ENCODE results near the gene ASB9. TPM values are rescaled to one million over a fixed set of nuclear protein-coding genes. Genes with fewer than 3 reads are reported as not detected.
"Not testable (repeated sequence)": the region's sequence is repeated elsewhere in the genome, so short reads cannot be mapped to it uniquely, and the experiment has no call there.

The ASB9 gene
- polyA plus RNA-seq, 4 donors = 5.3 to 13.3 (median 12.3) TPM

GRCh38 chrX:15242899-15243555, 26.9 kb downstream of the ASB9 start:
- DNase-seq (ENCODE audit: low read depth in 4 of 4, low spot score in 3 of 4) = peak in 1 of 4 donors; percentile 4

GRCh38 chrX:15241301-15241700, 28.6 kb downstream of the ASB9 start:
- no peak for DNase-seq (ENCODE audit: low read depth in 4 of 4, low spot score in 3 of 4)

GRCh38 chrX:15240414-15240813, 29.5 kb downstream of the ASB9 start:
- DNase-seq (ENCODE audit: low read depth in 4 of 4, low spot score in 3 of 4) = no peak

- no peak for DNase-seq (ENCODE audit: low read depth in 4 of 4, low spot score in 3 of 4)
These were observed 33.7 kb downstream of the ASB9 start for GRCh38 chrX:15236146-15236545.

DNA sequence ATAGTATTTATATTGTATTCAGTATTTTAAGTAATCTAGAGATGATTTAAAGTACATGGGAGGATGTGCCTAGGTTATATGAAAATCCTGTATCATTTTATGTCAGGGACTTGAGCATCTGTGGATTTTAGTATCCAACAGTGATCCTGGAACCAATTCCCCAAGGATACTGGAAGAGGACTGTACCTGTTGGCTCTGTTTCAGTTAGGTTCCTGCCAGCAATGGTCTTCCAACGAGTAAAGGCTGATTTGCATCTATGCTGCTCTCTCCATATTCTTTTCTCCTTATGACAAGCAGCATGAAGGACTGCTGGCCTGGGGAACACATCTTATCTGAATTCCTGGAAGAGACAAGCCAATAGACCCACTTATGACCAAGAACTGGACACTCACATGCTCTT, 34.9 kb downstream of the ASB9 start:
- DNase-seq (ENCODE audit: low read depth in 4 of 4, low spot score in 3 of 4) = no peak

GRCh38 chrX:15233416-15234015, 36.4 kb downstream of the ASB9 start:
- DNase-seq (ENCODE audit: low read depth in 4 of 4, low spot score in 3 of 4) = no peak

DNA sequence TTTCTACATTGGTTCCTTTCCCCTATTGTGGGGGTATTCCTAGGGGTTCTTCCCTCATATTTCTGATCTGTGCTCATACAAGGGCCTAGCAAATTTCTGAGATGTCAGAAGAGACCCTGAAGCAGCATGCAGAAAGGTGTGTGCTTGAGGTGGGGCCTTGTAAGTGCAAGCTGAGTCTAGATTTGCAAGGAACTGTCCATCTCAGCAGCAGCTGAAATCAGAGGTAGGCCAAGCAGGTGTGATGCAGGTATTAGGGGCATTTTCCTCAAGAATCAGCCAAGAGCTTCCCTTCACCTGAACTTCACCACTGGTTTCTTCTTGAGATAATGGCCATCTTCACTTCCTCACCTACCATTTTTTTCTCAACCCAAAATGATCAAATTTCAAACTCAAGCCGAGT, 45.1 kb downstream of the ASB9 start:
- no peak for DNase-seq (ENCODE audit: low read depth in 4 of 4, low spot score in 3 of 4)

GRCh38 chrX:15221321-15221720, 48.6 kb downstream of the ASB9 start:
- DNase-seq (ENCODE audit: low read depth in 4 of 4, low spot score in 3 of 4) = no peak

DNA sequence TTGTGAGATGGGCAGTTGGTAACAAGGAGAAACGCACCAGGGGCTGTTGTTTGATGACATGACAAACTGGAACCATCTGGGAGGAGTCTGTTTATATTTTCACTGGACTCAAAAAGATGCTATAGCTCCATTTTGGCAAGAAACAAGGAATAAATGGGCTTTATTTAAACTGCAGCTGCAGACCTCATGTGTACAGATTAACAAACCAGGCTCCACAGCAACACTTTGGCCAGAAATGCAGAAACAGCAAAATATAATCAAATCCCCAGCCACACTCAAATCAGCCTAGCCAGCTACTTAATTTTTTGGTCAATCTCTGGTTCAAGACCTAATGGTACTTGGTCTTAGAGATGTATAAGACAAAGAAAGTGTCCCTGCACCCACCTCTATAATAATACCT, 52.7 kb downstream of the ASB9 start:
- DNase-seq (ENCODE audit: low read depth in 4 of 4, low spot score in 3 of 4) = no peak

GRCh38 chrX:15216280-15216679, 53.6 kb downstream of the ASB9 start:
- no peak for DNase-seq (ENCODE audit: low read depth in 4 of 4, low spot score in 3 of 4)

DNA sequence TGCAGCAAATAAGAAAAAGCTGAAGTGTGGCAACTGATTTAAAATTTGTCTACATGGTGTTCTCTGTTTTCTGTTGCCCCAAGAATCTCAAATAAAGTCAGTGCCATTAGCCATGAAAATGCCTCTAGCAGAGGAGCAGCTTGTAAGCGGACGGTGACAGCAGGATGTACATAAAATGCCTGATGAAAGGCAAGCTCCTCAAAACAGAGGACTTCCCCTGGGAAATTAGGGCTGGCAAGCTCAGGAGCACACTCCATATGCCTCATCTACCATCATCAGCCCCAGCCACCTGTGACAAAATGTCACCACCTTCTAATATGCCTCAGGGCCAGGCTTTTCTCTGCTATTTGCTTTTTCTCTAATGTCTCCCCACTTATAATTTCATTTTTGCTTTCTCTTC, 54.5 kb downstream of the ASB9 start:
- DNase-seq (ENCODE audit: low read depth in 4 of 4, low spot score in 3 of 4) = no peak

- no peak for DNase-seq (ENCODE audit: low read depth in 4 of 4, low spot score in 3 of 4)
These were observed 55.3 kb downstream of the ASB9 start for GRCh38 chrX:15214588-15214987.

- DNase-seq (ENCODE audit: low read depth in 4 of 4, low spot score in 3 of 4) = no peak
These were observed 60.8 kb downstream of the ASB9 start for GRCh38 chrX:15209096-15209495.

DNA sequence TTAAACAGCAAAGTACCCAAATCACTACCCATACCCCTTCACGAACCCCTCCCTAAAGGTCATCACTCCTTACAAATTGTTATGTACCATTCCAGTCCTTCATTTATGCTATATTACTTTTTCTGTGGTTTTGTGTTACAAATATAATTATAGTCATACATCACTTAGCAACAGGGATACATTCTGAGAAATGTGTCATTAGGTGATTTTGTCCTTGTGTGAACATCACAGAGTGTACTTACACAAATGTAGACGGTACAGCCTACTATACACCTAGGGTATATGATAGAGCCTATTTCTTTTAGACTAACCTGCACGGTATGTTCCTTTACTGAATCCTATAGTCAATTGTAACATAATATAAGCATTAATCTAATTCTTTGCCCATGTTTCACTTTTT, 61.9 kb downstream of the ASB9 start:
- no peak for DNase-seq (ENCODE audit: low read depth in 4 of 4, low spot score in 3 of 4)

- DNase-seq (ENCODE audit: low read depth in 4 of 4, low spot score in 3 of 4) = no peak
These were observed 62.5 kb downstream of the ASB9 start for GRCh38 chrX:15207384-15207783.

GRCh38 chrX:15206306-15206705, 63.6 kb downstream of the ASB9 start:
- DNase-seq (ENCODE audit: low read depth in 4 of 4, low spot score in 3 of 4) = no peak

GRCh38 chrX:15204130-15204751, 65.6 kb downstream of the ASB9 start:
- DNase-seq (ENCODE audit: low read depth in 4 of 4, low spot score in 3 of 4) = no peak

DNA sequence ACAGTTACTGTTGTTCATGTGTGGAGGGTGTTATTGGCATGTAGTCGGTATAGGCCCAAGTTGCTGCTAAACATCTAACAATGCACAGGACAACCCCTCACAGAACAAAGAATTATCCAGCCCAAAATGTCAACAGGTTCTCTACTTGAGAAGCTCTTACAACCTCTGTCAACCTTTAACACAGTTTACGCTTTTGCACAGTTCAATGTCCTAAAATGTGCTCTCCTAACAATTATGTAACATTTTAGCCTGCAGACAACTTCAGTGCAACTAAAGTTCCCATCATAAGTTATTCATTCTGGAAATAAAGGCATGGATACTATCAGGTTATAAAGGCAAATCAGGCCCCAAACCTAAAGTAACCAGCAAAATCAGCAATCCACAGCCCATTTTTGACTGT, 66.2 kb downstream of the ASB9 start:
- no peak for DNase-seq (ENCODE audit: low read depth in 4 of 4, low spot score in 3 of 4)

- no peak for DNase-seq (ENCODE audit: low read depth in 4 of 4, low spot score in 3 of 4)
These were observed 67.3 kb downstream of the ASB9 start for GRCh38 chrX:15202454-15203177.

GRCh38 chrX:15200871-15201270, 69.0 kb downstream of the ASB9 start:
- DNase-seq (ENCODE audit: low read depth in 4 of 4, low spot score in 3 of 4) = no peak

DNA sequence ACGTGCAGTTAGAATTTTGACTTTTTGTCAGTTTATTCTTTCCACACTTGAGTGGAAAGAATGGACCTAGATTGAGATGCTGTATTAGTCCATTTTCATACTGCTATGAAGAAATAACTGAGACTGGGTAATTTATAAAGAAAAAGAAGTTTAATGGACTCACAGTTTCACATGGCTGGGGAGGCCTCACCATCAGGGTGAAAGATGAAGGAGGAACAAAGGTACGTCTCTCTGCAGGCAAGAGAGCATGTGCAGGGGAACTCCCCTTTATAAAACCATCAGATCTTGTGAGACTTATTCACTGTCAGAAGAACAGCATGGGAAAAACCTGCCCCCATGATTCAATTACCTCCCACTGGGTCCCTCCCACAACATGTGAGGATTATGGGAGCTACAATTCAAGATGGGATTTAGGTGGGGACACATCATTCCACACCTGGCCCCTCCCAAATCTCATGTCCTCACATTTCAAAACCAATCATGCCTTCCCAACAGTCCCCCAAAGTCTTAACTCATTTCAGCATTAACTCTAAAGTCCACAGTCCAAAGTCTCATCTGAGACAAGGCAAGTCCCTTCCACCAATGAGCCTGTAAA, 71.2 kb downstream of the ASB9 start:
- not testable (repeated sequence) for DNase-seq (ENCODE audit: low read depth in 4 of 4, low spot score in 3 of 4)
